NOMO-1 treated with DMSO at 0.1 percent for 48 hours (cell line): ENCODE measurements around the gene WTAP.
A peak's percentile ranks its signal among the peaks of the same experiment; 100 is the strongest.

Source experiments
- DNase-seq: peaks from one replicate; lab custom pipeline; 2025; ENCODE audit not compliant: unreplicated experiment; lab: John Stamatoyannopoulos, UW

The WTAP gene

DNA sequence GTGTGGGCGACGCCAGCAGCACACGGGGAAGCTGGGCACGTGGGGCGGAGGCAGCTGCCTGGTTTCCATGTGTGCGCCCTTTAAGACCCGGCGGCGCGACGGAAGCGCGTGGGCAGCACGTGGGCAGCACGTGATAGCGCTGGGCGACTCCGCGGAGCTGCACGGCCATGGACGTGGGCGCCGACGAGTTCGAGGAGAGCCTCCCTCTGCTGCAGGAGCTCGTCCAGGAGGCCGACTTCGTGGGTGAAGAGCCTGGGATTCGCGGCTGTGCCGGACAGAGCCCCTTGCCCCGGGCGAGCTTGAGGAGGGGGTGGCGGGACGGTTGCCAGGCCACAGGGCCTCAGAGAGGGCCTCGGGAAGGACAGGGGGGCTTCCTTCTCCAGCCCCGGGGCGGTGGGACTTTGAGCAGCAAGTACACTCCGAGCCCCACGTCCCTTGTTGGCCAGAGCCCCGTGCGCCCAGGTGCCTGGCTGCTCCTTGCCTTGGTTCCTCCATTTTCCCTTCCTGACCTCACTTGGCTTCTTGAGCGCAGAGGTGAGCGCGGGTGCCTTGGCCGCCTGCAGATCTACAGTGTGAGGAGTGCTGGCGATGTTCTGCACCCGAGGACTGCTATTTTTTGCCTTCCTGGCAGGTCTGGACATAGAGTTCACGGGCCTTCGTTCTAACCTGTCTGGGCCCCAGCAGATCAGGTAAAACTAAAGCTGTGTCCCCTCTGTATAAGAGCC lies 73.0 kb downstream of the WTAP start, which contains the start of gene PNLDC1:
Gene PNLDC1 (plus strand): TSS at position 136 of the 725 bp plus-strand sequence. CDS start 32 bp downstream, at position 168.
- no peak for DNase-seq

DNA sequence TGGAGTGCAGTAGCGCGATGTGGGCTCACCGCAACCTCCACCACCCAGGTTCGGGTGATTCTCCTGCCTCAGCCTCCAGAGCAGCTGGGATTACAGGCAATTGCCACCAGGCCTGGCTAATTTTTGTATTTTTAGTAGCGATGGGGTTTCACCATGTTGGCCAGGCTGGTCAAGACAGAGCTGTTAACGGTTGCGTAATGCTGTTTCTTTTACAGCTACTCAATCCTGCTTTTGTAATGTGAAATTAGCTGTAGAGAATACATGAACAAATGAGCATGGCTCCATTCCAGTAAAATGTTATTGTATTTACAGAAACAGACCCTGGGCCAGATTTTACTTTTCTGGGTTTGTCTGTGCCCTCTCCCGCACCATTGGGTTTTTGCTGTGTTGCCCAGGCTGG lies 74.6 kb downstream of the WTAP start:
- DNase-seq = peak; percentile 73

DNA sequence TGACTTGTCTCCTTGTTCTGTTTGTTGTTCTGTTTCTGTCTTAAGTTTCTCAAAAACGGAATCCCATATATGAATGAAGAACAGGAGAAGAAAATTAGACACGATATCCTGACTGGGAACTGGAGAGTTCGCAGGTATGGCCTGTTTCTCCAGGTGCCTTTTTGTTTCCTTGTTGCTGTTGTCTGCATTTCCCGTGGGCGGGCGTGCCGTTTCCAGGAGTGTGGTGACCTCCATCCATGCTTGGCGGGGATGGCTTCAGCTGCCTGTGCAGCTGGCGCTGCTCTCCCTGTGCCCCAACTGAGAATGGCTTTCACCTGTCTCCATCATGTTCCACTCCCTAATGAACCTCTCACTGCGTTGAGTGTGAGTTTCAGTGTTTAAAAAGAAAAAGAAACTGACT lies 77.2 kb downstream of the WTAP start:
- DNase-seq = no peak

DNA sequence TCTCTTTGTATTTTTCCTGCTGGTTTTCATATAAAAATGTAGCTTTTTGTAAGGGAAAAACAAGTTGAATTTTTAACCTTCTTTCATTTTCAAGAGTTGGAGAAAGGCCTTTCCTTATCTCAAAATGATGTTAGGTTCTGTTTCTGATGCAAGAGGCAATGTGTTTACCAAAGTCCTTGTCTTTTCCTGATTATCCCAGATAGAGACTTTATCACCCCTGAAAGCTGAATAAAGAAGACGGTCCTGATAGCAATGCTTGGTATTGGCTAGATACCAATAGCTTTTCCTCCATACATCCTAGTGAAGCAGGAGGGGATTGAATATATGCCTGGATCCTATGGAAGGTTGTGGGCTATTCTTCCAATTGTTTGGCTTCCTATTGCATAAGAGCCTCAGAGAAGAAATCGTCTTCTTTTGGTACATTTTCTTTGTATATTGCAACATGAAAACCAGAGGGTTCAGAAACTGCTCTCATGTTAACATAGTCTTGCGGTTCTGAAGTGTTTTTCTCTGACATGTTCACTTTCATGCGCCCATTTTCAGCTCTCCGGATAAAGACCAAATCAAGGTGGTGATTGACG lies 78.2 kb downstream of the WTAP start:
- peak; percentile 54 for DNase-seq
